GM20000 (cell line): Measurements from ENCODE around the gene DEFB129.

ENCODE experiments used
- DNase-seq: peaks from one replicate; pipeline ENCODE4 v3.0.0; 2012; ENCODE audit warnings: low spot score
- TF ChIP-seq, protein P1 (sequence below): IDR thresholded peaks from 2 replicates; pipeline ENCODE4 v1.5.1; 2012; ENCODE audit warnings: mild to moderate bottlenecking, control low read depth; ENCODE audit errors: extremely low read depth, missing control alignments

Gene DEFB129

GRCh38 chr20:271069-271468, 44.0 kb downstream of the DEFB129 start:
- DNase-seq = no peak
- TF ChIP-seq, protein P1, sequence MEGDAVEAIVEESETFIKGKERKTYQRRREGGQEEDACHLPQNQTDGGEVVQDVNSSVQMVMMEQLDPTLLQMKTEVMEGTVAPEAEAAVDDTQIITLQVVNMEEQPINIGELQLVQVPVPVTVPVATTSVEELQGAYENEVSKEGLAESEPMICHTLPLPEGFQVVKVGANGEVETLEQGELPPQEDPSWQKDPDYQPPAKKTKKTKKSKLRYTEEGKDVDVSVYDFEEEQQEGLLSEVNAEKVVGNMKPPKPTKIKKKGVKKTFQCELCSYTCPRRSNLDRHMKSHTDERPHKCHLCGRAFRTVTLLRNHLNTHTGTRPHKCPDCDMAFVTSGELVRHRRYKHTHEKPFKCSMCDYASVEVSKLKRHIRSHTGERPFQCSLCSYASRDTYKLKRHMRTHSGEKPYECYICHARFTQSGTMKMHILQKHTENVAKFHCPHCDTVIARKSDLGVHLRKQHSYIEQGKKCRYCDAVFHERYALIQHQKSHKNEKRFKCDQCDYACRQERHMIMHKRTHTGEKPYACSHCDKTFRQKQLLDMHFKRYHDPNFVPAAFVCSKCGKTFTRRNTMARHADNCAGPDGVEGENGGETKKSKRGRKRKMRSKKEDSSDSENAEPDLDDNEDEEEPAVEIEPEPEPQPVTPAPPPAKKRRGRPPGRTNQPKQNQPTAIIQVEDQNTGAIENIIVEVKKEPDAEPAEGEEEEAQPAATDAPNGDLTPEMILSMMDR = no peak

GRCh38 chr20:271528-271927, 44.5 kb downstream of the DEFB129 start:
- DNase-seq = no peak

GRCh38 chr20:272718-273117, 45.7 kb downstream of the DEFB129 start:
- no peak for DNase-seq
- TF ChIP-seq, protein P1 = no peak

More at GRCh38 chr20:271528-271927, 44.5 kb downstream of the DEFB129 start:
- TF ChIP-seq, protein P1 = no peak

DNA sequence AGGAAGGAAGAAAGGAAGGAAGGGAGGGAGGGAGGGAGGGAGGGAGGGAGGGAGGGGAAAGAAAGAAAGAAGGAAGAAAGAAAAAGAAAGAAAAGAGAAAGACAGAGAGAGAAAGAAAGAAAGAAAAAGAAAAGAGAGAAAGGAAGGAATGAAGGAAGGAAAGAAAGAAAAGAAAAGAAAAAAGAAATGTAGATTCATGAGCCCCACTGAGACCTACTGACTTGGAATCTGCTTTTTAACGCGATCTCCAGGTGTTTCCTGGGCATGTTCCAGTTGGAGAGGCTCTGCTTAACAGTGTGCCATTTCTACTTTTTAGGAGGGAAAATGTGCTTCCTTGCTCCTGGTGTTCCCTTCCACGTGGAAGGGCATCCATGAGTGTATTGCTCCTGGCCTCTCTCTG, 46.8 kb downstream of the DEFB129 start:
- TF ChIP-seq, protein P1 = no peak
- DNase-seq = no peak

DNA sequence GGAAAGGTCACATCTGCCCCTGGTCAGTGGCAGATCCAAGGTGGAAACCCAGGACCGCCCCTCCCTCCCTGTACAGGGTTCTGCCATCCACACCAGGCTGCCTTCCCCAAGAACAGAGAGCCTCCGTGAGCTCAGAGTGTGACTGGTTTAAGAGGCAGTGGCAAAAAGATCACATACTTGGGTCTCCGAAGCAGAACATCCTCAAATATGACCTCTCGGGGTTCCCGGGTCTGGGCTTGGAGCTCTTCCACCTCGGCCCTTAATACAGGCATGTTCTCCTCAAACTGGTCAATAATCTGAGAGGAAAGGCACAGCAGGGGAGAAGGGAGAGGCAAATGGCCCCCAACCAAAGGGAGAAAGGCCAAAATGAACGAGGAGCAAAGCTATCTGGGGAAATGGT, 48.7 kb downstream of the DEFB129 start:
- TF ChIP-seq, protein P1 = no peak
- no peak for DNase-seq

GRCh38 chr20:276620-277495, 49.8 kb downstream of the DEFB129 start:
- TF ChIP-seq, protein P1 = no peak
- DNase-seq = no peak

DNA sequence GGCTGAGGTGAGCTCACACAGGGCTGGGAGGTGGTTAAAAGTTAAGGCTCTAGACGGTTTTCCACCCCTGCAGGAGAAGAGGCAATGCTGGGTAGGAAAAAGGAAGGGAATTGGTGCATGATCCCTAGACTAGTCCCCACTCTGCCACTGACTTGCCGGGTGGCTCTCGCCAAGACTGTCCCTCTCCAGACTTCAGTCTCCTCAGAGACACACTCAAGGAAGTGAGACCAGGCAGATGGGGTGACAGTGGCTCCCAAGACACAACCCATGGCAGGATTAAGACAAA, 50.4 kb downstream of the DEFB129 start:
- no peak for DNase-seq
- TF ChIP-seq, protein P1 = no peak
